IMR-90 (cell line): ENCODE data around the gene RBM34.

Experiments
- BHLHE40 ChIP-seq: fragments of 150-350 bp; IDR thresholded peaks from 2 replicates; pipeline ENCODE4 v1.6.1; 2016; ENCODE audit warnings: mild to moderate bottlenecking, low read depth, low read length
- CTCF ChIP-seq: conservative IDR thresholded peaks from 2 replicates; pipeline ENCODE4 v1.5.1; 2012; ENCODE audit warnings: mild to moderate bottlenecking, low read depth, low read length, improper control_type of control experiment
- RFX5 ChIP-seq: IDR thresholded peaks from 2 replicates; pipeline ENCODE4 v1.8.0; 2012; ENCODE audit warnings: low read depth, mild to moderate bottlenecking, low read length, moderate library complexity

- TF ChIP-seq BHLHE40 (no peak), CTCF (no peak), RFX5 (no peak)
Measured at GRCh38 chr1:235152235-235152634, 8.8 kb downstream of the RBM34 start.
